HepG2 (cell line): ENCODE data around the gene ZNF500. TPM values are rescaled to one million over a fixed set of nuclear protein-coding genes. Genes with fewer than 3 reads are reported as not detected.

ENCODE experiments used
- AHR ChIP-seq: IDR thresholded peaks from 2 replicates; pipeline ENCODE4 v1.6.1; 2018; ENCODE audit warnings: missing genetic modification reagents, missing compliant biosample characterization
- KAT7 ChIP-seq: IDR thresholded peaks from 2 replicates; pipeline ENCODE4 v1.6.1; 2018; ENCODE audit warnings: borderline replicate concordance, missing compliant biosample characterization
- MIXL1 ChIP-seq: IDR thresholded peaks from 2 replicates; pipeline ENCODE4 v1.6.1; 2016
- MTA3 ChIP-seq: sonication (generic); formaldehyde crosslinking; IDR thresholded peaks from 2 replicates; pipeline ENCODE4 v1.4.0; 2020; ENCODE audit warnings: missing genetic modification reagents
- NONO ChIP-seq, 2 experiments: fragments of 450-650 bp in 1 of 2; sonication (generic) in 1 of 2; formaldehyde crosslinking in 1 of 2; IDR thresholded peaks in 1 of 2; conservative IDR thresholded peaks in 1 of 2; 2 replicates each; pipeline versions ENCODE4 v1.6.1 to v1.8.0; 2017 to 2022; ENCODE audit warnings: mild to moderate bottlenecking in 1 of 2, missing genetic modification reagents in 1 of 2, moderate library complexity in 1 of 2
- NR2F1 ChIP-seq, 2 experiments: fragments of 450-650 bp in 1 of 2; formaldehyde crosslinking in 1 of 2; IDR thresholded peaks; 2 replicates each; pipeline versions ENCODE4 v1.5.0 to v1.6.1; 2016 to 2020; ENCODE audit warnings: mild to moderate bottlenecking in 1 of 2, missing compliant biosample characterization in 1 of 2, missing genetic modification reagents in 1 of 2, moderate library complexity in 1 of 2
- RFX3 ChIP-seq: IDR thresholded peaks from 2 replicates; pipeline ENCODE4 v1.6.1; 2016; ENCODE audit warnings: missing biosample characterization, missing genetic modification reagents
- TOE1 ChIP-seq: sonication (generic); formaldehyde crosslinking; IDR thresholded peaks from 2 replicates; pipeline ENCODE4 v1.4.0; 2020; ENCODE audit warnings: mild to moderate bottlenecking, missing genetic modification reagents
- U2AF1 ChIP-seq: fragments of 200-400 bp; formaldehyde crosslinking; optimal IDR thresholded peaks from 2 replicates; pipeline ENCODE3; 2017; ENCODE audit warnings: mild to moderate bottlenecking, low read depth, low read length
- ZNF180 ChIP-seq: sonication (generic); formaldehyde crosslinking; IDR thresholded peaks from 2 replicates; pipeline ENCODE4 v1.4.0; 2020; ENCODE audit warnings: low read depth, missing genetic modification reagents, borderline replicate concordance
- ZNF3 ChIP-seq: IDR thresholded peaks from 2 replicates; pipeline ENCODE4 v1.7.0; 2017; ENCODE audit warnings: inconsistent platforms
- ZNF331 ChIP-seq: sonication (generic); formaldehyde crosslinking; IDR thresholded peaks from 2 replicates; pipeline ENCODE4 v1.4.0; 2020; ENCODE audit warnings: missing genetic modification reagents
- ZNF34 ChIP-seq: sonication (generic); formaldehyde crosslinking; IDR thresholded peaks from 2 replicates; pipeline ENCODE4 v1.4.0; 2020; ENCODE audit warnings: mild to moderate bottlenecking, missing genetic modification reagents, borderline replicate concordance
- ZNF589 ChIP-seq: sonication (generic); formaldehyde crosslinking; conservative IDR thresholded peaks from 2 replicates; pipeline ENCODE4 v1.8.0; 2022; ENCODE audit warnings: mild to moderate bottlenecking, moderate library complexity, missing genetic modification reagents
- ZNF672 ChIP-seq: sonication (generic); formaldehyde crosslinking; IDR thresholded peaks from 2 replicates; pipeline ENCODE4 v1.8.1; 2022; ENCODE audit warnings: missing genetic modification reagents
- ZNF790 ChIP-seq: sonication (generic); formaldehyde crosslinking; IDR thresholded peaks from 2 replicates; pipeline ENCODE4 v1.8.0; 2022; ENCODE audit warnings: missing genetic modification reagents, mild to moderate bottlenecking, borderline replicate concordance
- ZSCAN21 ChIP-seq: sonication (generic); formaldehyde crosslinking; IDR thresholded peaks from 2 replicates; pipeline ENCODE4 v1.8.0; 2022; ENCODE audit warnings: mild to moderate bottlenecking, missing genetic modification reagents, moderate library complexity, borderline replicate concordance
- polyA plus RNA-seq, 8 experiments: library from polyadenylated mRNA; depleted of rRNA in 3 of 8; stranded (reverse) in 7 of 8; unstranded in 1 of 8; fragments of >200 nt; fragmentation: Illumina TruSeq in 4 of 8; extraction: Trizol in 4 of 8; gene quantifications; 2 replicates each; pipeline versions ENCODE4 v1.2.1 to v1.2.3, GENCODE V29; 2011 to 2016; ENCODE audit warnings: low read depth in 4 of 8, missing spikeins in 1 of 8, mixed read lengths in 1 of 8; ENCODE audit not compliant: insufficient read depth in 1 of 8
- total RNA-seq, 5 experiments: library from RNA; depleted of rRNA; stranded (reverse); fragments of >200 nt; fragmentation: Illumina TruSeq; extraction: Trizol; gene quantifications; 2 replicates each; pipeline ENCODE4 v1.2.3, GENCODE V29; 2016; ENCODE audit warnings: low read depth in 1 of 5
- TF ChIP-seq, protein P1 (sequence below): sonication (generic); formaldehyde crosslinking; IDR thresholded peaks from 2 replicates; pipeline ENCODE4 v1.5.1; 2020; ENCODE audit warnings: mild to moderate bottlenecking, missing genetic modification reagents, moderate library complexity
- TF ChIP-seq, protein P2 (sequence below): sonication (generic); formaldehyde crosslinking; IDR thresholded peaks from 2 replicates; pipeline ENCODE4 v1.9.0; 2021; ENCODE audit warnings: missing genetic modification reagents, borderline replicate concordance
- TF ChIP-seq, protein P3 (sequence below): sonication (generic); formaldehyde crosslinking; IDR thresholded peaks from 2 replicates; pipeline ENCODE4 v1.4.0; 2020; ENCODE audit warnings: missing genetic modification reagents, low read depth, mild to moderate bottlenecking, borderline replicate concordance
- TF ChIP-seq, protein P4 (sequence below): sonication (generic); formaldehyde crosslinking; IDR thresholded peaks from 2 replicates; pipeline ENCODE4 v1.5.1; 2020; ENCODE audit warnings: missing genetic modification reagents, mild to moderate bottlenecking, borderline replicate concordance

Gene ZNF500
- total and polyA plus RNA-seq, 2 of the 13 experiments (the other 11 are each of a cell fraction or from before 2014, with no cell fraction given), result 6.1 to 12.2 TPM

DNA sequence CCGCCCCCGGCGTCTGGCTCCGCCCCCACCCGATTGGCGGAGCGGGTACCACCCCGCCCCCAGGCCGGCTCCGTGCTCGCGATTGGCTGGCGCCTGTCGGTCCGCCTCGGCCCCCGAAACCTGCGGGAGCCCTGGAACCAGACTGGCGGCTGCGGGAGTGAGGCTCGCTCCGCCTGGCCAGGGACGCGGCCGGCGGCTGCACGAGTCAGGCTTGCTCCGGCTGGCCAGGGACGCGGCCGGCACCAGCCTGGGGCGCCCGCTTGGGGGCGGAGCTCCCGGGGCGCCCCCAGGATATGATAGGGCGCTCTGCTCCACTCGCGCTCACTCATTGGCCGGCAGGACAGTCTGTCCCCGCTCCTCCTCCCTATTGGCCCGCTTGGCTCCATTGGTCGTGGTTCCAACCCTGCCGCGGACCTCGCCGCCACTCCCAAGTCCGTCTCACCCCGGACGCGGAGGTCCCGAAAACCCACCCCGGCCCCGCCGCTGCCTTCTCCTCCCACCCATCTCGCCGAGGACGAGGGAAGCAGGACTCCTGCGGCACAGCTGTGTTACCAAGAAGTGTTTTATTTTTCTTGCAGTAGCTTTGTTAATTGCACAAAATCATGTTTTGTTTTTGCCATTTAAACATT, 35.8 kb upstream of the ZNF500 start (continued):
- TF ChIP-seq, protein P1, sequence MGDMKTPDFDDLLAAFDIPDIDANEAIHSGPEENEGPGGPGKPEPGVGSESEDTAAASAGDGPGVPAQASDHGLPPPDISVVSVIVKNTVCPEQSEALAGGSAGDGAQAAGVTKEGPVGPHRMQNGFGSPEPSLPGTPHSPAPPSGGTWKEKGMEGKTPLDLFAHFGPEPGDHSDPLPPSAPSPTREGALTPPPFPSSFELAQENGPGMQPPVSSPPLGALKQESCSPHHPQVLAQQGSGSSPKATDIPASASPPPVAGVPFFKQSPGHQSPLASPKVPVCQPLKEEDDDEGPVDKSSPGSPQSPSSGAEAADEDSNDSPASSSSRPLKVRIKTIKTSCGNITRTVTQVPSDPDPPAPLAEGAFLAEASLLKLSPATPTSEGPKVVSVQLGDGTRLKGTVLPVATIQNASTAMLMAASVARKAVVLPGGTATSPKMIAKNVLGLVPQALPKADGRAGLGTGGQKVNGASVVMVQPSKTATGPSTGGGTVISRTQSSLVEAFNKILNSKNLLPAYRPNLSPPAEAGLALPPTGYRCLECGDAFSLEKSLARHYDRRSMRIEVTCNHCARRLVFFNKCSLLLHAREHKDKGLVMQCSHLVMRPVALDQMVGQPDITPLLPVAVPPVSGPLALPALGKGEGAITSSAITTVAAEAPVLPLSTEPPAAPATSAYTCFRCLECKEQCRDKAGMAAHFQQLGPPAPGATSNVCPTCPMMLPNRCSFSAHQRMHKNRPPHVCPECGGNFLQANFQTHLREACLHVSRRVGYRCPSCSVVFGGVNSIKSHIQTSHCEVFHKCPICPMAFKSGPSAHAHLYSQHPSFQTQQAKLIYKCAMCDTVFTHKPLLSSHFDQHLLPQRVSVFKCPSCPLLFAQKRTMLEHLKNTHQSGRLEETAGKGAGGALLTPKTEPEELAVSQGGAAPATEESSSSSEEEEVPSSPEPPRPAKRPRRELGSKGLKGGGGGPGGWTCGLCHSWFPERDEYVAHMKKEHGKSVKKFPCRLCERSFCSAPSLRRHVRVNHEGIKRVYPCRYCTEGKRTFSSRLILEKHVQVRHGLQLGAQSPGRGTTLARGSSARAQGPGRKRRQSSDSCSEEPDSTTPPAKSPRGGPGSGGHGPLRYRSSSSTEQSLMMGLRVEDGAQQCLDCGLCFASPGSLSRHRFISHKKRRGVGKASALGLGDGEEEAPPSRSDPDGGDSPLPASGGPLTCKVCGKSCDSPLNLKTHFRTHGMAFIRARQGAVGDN (CRISPR knock-in tag), result 0 out of 2 replicates have a peak, but pooled peaks have one; percentile 31
- TF ChIP-seq AHR (CRISPR knock-in tag) (no peak), ZNF180 (CRISPR knock-in tag) (no peak), ZSCAN21 (CRISPR knock-in tag) (peak; percentile 22; the same call in 1 of the 2 replicates), ZNF589 (CRISPR knock-in tag) (no peak), ZNF672 (CRISPR knock-in tag) (no peak), ZNF331 (CRISPR knock-in tag) (no peak), MTA3 (CRISPR knock-in tag) (no peak), ZNF34 (CRISPR knock-in tag) (no peak), ZNF790 (CRISPR knock-in tag) (no peak), MIXL1 (CRISPR knock-in tag) (no peak), KAT7 (CRISPR knock-in tag) (no peak), TOE1 (no peak), U2AF1 (no peak), ZNF3 (CRISPR knock-in tag) (no peak), NONO (IDR thresholded peaks at IDR 0.05) (no peak), NONO (CRISPR knock-in tag; conservative IDR thresholded peaks at IDR 0.05) (peak; percentile 35), NR2F1 (CRISPR knock-in tag; IDR thresholded peaks at IDR 0.05) (no peak), RFX3 (CRISPR knock-in tag) (no peak)
- TF ChIP-seq, protein P2, sequence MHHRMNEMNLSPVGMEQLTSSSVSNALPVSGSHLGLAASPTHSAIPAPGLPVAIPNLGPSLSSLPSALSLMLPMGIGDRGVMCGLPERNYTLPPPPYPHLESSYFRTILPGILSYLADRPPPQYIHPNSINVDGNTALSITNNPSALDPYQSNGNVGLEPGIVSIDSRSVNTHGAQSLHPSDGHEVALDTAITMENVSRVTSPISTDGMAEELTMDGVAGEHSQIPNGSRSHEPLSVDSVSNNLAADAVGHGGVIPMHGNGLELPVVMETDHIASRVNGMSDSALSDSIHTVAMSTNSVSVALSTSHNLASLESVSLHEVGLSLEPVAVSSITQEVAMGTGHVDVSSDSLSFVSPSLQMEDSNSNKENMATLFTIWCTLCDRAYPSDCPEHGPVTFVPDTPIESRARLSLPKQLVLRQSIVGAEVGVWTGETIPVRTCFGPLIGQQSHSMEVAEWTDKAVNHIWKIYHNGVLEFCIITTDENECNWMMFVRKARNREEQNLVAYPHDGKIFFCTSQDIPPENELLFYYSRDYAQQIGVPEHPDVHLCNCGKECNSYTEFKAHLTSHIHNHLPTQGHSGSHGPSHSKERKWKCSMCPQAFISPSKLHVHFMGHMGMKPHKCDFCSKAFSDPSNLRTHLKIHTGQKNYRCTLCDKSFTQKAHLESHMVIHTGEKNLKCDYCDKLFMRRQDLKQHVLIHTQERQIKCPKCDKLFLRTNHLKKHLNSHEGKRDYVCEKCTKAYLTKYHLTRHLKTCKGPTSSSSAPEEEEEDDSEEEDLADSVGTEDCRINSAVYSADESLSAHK, result no peak
- TF ChIP-seq, protein P3, sequence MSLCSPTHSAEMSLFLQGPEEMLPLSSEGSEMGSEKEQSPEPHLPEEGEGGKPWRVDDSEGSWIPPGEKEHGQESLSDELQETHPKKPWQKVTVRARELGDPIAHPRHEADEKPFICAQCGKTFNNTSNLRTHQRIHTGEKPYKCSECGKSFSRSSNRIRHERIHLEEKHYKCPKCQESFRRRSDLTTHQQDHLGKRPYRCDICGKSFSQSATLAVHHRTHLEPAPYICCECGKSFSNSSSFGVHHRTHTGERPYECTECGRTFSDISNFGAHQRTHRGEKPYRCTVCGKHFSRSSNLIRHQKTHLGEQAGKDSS (CRISPR knock-in tag), result no peak
- TF ChIP-seq, protein P4, sequence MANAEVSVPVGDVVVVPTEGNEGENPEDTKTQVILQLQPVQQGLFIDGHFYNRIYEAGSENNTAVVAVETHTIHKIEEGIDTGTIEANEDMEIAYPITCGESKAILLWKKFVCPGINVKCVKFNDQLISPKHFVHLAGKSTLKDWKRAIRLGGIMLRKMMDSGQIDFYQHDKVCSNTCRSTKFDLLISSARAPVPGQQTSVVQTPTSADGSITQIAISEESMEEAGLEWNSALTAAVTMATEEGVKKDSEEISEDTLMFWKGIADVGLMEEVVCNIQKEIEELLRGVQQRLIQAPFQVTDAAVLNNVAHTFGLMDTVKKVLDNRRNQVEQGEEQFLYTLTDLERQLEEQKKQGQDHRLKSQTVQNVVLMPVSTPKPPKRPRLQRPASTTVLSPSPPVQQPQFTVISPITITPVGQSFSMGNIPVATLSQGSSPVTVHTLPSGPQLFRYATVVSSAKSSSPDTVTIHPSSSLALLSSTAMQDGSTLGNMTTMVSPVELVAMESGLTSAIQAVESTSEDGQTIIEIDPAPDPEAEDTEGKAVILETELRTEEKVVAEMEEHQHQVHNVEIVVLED (CRISPR knock-in tag), result no peak
